Esophagus muscularis mucosa (tissue), 4 donors: ENCODE results near the gene MFSD12. TPM values are rescaled to one million over a fixed set of nuclear protein-coding genes. Genes with fewer than 3 reads are reported as not detected.

Experiments
- DNase-seq: peaks from one replicate; pipeline ENCODE4 v3.0.0-alpha.2; 2017; ENCODE audit errors: extremely low spot score
- H3K27ac ChIP-seq, 4 donors: fragments of 200-600 bp; sonication (generic); replicated peaks in 1 of 4; 1 replicate in 3 of 4; 2 replicates in 1 of 4; pipeline ENCODE4 v1.5.1; 2016 to 2019; ENCODE audit warnings: mild to moderate bottlenecking in 1 of 4
- H3K27me3 ChIP-seq, 4 donors: fragments of 200-600 bp; sonication (generic); one replicate each; pipeline versions ENCODE4 v1.5.1 to v1.6.0; 2016 to 2019
- H3K36me3 ChIP-seq, 4 donors: fragments of 200-600 bp; sonication (generic); one replicate each; pipeline ENCODE4 v1.5.1; 2016 to 2019
- H3K4me1 ChIP-seq, 4 donors: fragments of 200-600 bp; sonication (generic); one replicate each; pipeline ENCODE4 v1.5.1; 2016 to 2019
- H3K4me3 ChIP-seq, 4 donors: fragments of 200-600 bp; sonication (generic); 1 replicate in 2 of 4; 2 replicates in 2 of 4; pipeline ENCODE4 v1.5.1; 2016 to 2019; ENCODE audit warnings: mild to moderate bottlenecking in 4 of 4, moderate library complexity in 1 of 4
- H3K9me3 ChIP-seq, 4 donors: fragments of 200-600 bp; sonication (generic); 1 replicate in 3 of 4; 2 replicates in 1 of 4; pipeline ENCODE4 v1.5.1; 2016 to 2019
- CTCF ChIP-seq, 3 experiments: fragments of 200-600 bp in 2 of 3; fragments of 450-650 bp in 1 of 3; sonication (generic) in 2 of 3; IDR thresholded peaks; one replicate each; pipeline ENCODE4 v1.5.1; 2017 to 2019; ENCODE audit warnings: antibody characterized with exemption in 3 of 3, mild to moderate bottlenecking in 2 of 3, moderate library complexity in 1 of 3
- EP300 ChIP-seq: sonication (generic); formaldehyde crosslinking; IDR thresholded peaks from one replicate; pipeline ENCODE4 v1.6.1; 2017; ENCODE audit warnings: antibody characterized with exemption
- POLR2A ChIP-seq: fragments of 450-650 bp; IDR thresholded peaks from one replicate; pipeline ENCODE4 v1.6.1; 2017; ENCODE audit warnings: antibody characterized with exemption, moderate library complexity, mild to moderate bottlenecking, low read depth
- POLR2AphosphoS5 ChIP-seq, 2 donors: sonication (generic); formaldehyde crosslinking; IDR thresholded peaks; one replicate each; pipeline ENCODE4 v1.6.1; 2017; ENCODE audit warnings: antibody characterized with exemption in 2 of 2
- WGBS: methylation state at CpG from one replicate; pipeline ENCODE4 v1.1.5; 2018; 5-methylcytosine and 5-hydroxymethylcytosine counted together
- intact Hi-C: fragments of 100-400 bp; cut with DNase I; formaldehyde crosslinking; loops from one replicate; pipeline ENCODE4 v1.15.1; 2023
- total RNA-seq, 4 donors: library from RNA; depleted of rRNA; stranded (reverse); fragments of >200 nt; gene quantifications; one replicate each; pipeline versions ENCODE4 v1.1.0 to v1.2.1, GENCODE V29; 2016

Gene MFSD12
- 10 to 100 TPM; 28.2 to 87.0 (median 62.4) TPM for total RNA-seq

GRCh38 chr19:3557461-3558248, at the start of gene MFSD12:
MFSD12 (minus strand) TSS chr19:3557586; CDS start chr19:3557403, 183 bp downstream.
- H3K9me3 ChIP-seq, result no peaks in the 10 kb centered on the region
- no peaks in the 10 kb centered on the region for H3K27me3 ChIP-seq
- peak within 1 kb of the TSS; percentile 70 to 95 (median 84) for H3K4me3 ChIP-seq
- intact Hi-C loops, result loop anchor here (5.0 kb wide), 1 partner anchor 60 kb away; no protein-coding TSS in a partner anchor
- H3K4me1 ChIP-seq, result peaks cover 27 to 54% (median 53%) of the 10 kb centered on the region in 4 donors
- no peaks in the 10 kb centered on the region for H3K36me3 ChIP-seq
- TF ChIP-seq CTCF (IDR thresholded peaks at IDR 0.05) (peak in 1 of 3 experiments; percentile 25), POLR2AphosphoS5 (IDR thresholded peaks at IDR 0.05) (peak; percentile 84 to 88), EP300 (no peak), POLR2A (no peak)
- 0% methylated on average over 2 of the region's 81 CpGs for WGBS
- peak within 1 kb of the TSS; percentile 82 to 87 (median 84) for H3K27ac ChIP-seq
- DNase-seq, result peak; percentile 98

GRCh38 chr19:3606690-3607289, 49.4 kb upstream of the MFSD12 start, which contains the start of gene TBXA2R:
TBXA2R (minus strand) TSS chr19:3606875; CDS start chr19:3600634, 6,241 bp downstream.
- Histone ChIP-seq H3K27ac (peak within 1 kb of the TSS; percentile 77 to 87 (median 86)), H3K4me3 (peak within 1 kb of the TSS; percentile 57 to 83 (median 66)), H3K4me1 (peaks cover 56 to 80% (median 78%) of the 10 kb centered on the region in 4 donors), H3K27me3 (no peaks in the 10 kb centered on the region), H3K36me3 (peaks cover 3 to 12% (median 11%) of the 10 kb centered on the region in 4 donors), H3K9me3 (no peaks in the 10 kb centered on the region)
- TF ChIP-seq EP300, result no peak
- peak; percentile 63 to 73 for TF ChIP-seq POLR2AphosphoS5 (IDR thresholded peaks at IDR 0.05)
- DNase-seq, result no peak
- 0% methylated on average over 6 of the region's 46 CpGs for WGBS
- intact Hi-C loops, result no loop called here

GRCh38 chr19:3606174-3606689, 48.8 kb upstream of the MFSD12 start:
- Histone ChIP-seq H3K4me3 (peak overlapping the region; percentile 57 to 83 (median 66)), H3K27me3 (no peaks in the 10 kb centered on the region), H3K27ac (peak overlapping the region; percentile 77 to 87 (median 86)), H3K9me3 (no peaks in the 10 kb centered on the region), H3K36me3 (peaks cover 0 to 6% (median 6%) of the 10 kb centered on the region in 4 donors), H3K4me1 (peaks cover 56 to 80% (median 78%) of the 10 kb centered on the region in 4 donors)
- DNase-seq, result no peak
- WGBS, result 14% methylated on average over 7 of the region's 35 CpGs
- TF ChIP-seq EP300 (no peak), CTCF (IDR thresholded peaks at IDR 0.05) (no peak), POLR2AphosphoS5 (IDR thresholded peaks at IDR 0.05) (no peak), POLR2A (no peak)
- intact Hi-C loops, result no loop called here

- 41% methylated on average over 5 of the region's 5 CpGs for WGBS
- Histone ChIP-seq H3K9me3 (no peaks in the 10 kb centered on the region), H3K27me3 (no peaks in the 10 kb centered on the region), H3K4me1 (peaks cover 56 to 79% (median 78%) of the 10 kb centered on the region in 4 donors), H3K4me3 (peak overlapping the region; percentile 57 to 83 (median 66)), H3K27ac (peak overlapping the region; percentile 77 to 87 (median 86)), H3K36me3 (peaks cover 0 to 2% (median 1%) of the 10 kb centered on the region in 4 donors)
- no peak for TF ChIP-seq CTCF (IDR thresholded peaks at IDR 0.05)
- no peak for TF ChIP-seq EP300
- no peak for TF ChIP-seq POLR2AphosphoS5 (IDR thresholded peaks at IDR 0.05)
- TF ChIP-seq POLR2A, result no peak
- DNase-seq, result no peak
- intact Hi-C loops, result no loop called here
Measured at GRCh38 chr19:3605770-3606169, 48.4 kb upstream of the MFSD12 start.
